GM12878 (cell line): ENCODE results near the gene IFITM1. TPM values are rescaled to one million over a fixed set of nuclear protein-coding genes. Genes with fewer than 3 reads are reported as not detected.

ENCODE experiments used
- ATAC-seq: fragments of 200-7000 bp; cut with Tn5 transposase; 3 replicates; pipeline ENCODE4 v1.9.1; 2020; ENCODE audit warnings: mild to moderate bottlenecking, moderate library complexity
- BruUV-seq: library from RNA; stranded (reverse); fragments of 400-500 nt; replicated peaks from 2 replicates; lab custom pipeline; 2021; lab: Mats Ljungman, UMichigan
- CTCF ChIA-PET: fragments of 300-600 bp; sonication (Branson Sonifier 250); formaldehyde crosslinking; extraction: SDS; loops from one replicate; lab custom pipeline; 2021; ENCODE audit warnings: inconsistent platforms; lab: Yijun Ruan, JAX
- POLR2A ChIA-PET: fragments of 350-600 bp; formaldehyde crosslinking; extraction: SDS; loops from one replicate; lab custom pipeline; 2021; ENCODE audit warnings: inconsistent platforms; lab: Charles Lee
- RAD21 ChIA-PET: fragments of 300-600 bp; sonication (Branson Sonifier 250); formaldehyde crosslinking; loops from one replicate; lab custom pipeline; 2023; ENCODE audit warnings: antibody characterized with exemption; ENCODE audit not compliant: unreplicated experiment; lab: Charles Lee
- SMC1A ChIA-PET: fragments of 300-600 bp; sonication (Branson Sonifier 250); formaldehyde crosslinking; loops from one replicate; lab custom pipeline; 2023; ENCODE audit not compliant: unreplicated experiment, uncharacterized antibody; lab: Charles Lee
- DNase-seq: peaks from one replicate; pipeline ENCODE4 v3.0.0-alpha.2; 2011; ENCODE audit warnings: low read depth, low spot score
- FAIRE-seq: peaks from 3 replicates; lab custom pipeline; 2011; peaks lifted over from hg19 to GRCh38; lab: Jason Lieb, UNC
- H2AFZ ChIP-seq: 2 replicates; pipeline ENCODE4 v1.6.0; 2011; ENCODE audit warnings: low read depth, low read length, control low read depth; ENCODE audit not compliant: control insufficient read depth
- H3K27ac ChIP-seq: 2 replicates; pipeline ENCODE4 v1.5.1; 2011; ENCODE audit warnings: control low read depth; ENCODE audit not compliant: control insufficient read depth, insufficient read depth
- H3K27me3 ChIP-seq, 2 experiments: replicated peaks in 1 of 2; 2 replicates each; pipeline versions ENCODE4 v1.6.0 to v1.6.1; 2011; ENCODE audit warnings: low read length in 1 of 2; ENCODE audit not compliant: control insufficient read depth in 2 of 2, insufficient read depth in 2 of 2
- H3K36me3 ChIP-seq, 2 experiments: 2 replicates each; pipeline ENCODE4 v1.5.1; 2011; ENCODE audit warnings: low read length in 1 of 2; ENCODE audit not compliant: control insufficient read depth in 2 of 2, insufficient read depth in 2 of 2
- H3K4me1 ChIP-seq: 2 replicates; pipeline ENCODE4 v1.6.1; 2011; ENCODE audit warnings: mild to moderate bottlenecking, low read length, moderate library complexity, mixed read lengths; ENCODE audit not compliant: control insufficient read depth, insufficient read depth
- H3K4me2 ChIP-seq: 2 replicates; pipeline ENCODE4 v1.6.0; 2011; ENCODE audit warnings: control low read depth; ENCODE audit not compliant: control insufficient read depth, insufficient read depth
- H3K4me3 ChIP-seq: fragments of 200-600 bp; sonication (generic); 2 replicates; pipeline ENCODE4 v1.5.1; 2016
- H3K79me2 ChIP-seq: 2 replicates; pipeline ENCODE4 v1.6.0; 2011; ENCODE audit warnings: low read length; ENCODE audit not compliant: control insufficient read depth, insufficient read depth
- H3K9ac ChIP-seq: 2 replicates; pipeline ENCODE4 v1.8.0; 2011; ENCODE audit warnings: low read length, control low read depth, mixed read lengths; ENCODE audit not compliant: control insufficient read depth, insufficient read depth
- H3K9me3 ChIP-seq: replicated peaks from 3 replicates; pipeline ENCODE4 v1.5.1; 2011; ENCODE audit warnings: mild to moderate bottlenecking, low read length; ENCODE audit not compliant: control insufficient read depth, insufficient read depth
- H4K20me1 ChIP-seq: 2 replicates; pipeline ENCODE4 v1.6.0; 2011; ENCODE audit not compliant: control insufficient read depth, insufficient read depth
- CBFB ChIP-seq: IDR thresholded peaks from 2 replicates; pipeline ENCODE4 v1.6.1; 2016; ENCODE audit warnings: antibody characterized with exemption, low read depth
- HDAC6 ChIP-seq: fragments of 200-600 bp; sonication (generic); IDR thresholded peaks from one replicate; pipeline ENCODE4 v1.8.0; 2017; ENCODE audit warnings: antibody characterized with exemption; ENCODE audit not compliant: unreplicated experiment
- HDGF ChIP-seq: fragments of 450-650 bp; IDR thresholded peaks from 2 replicates; pipeline ENCODE4 v1.6.1; 2016; ENCODE audit warnings: antibody characterized with exemption
- JUNB ChIP-seq: IDR thresholded peaks from 2 replicates; pipeline ENCODE4 v1.6.1; 2016; ENCODE audit warnings: antibody characterized with exemption, mild to moderate bottlenecking
- MTA2 ChIP-seq: fragments of 450-650 bp; IDR thresholded peaks from 2 replicates; pipeline ENCODE4 v1.6.1; 2016; ENCODE audit warnings: low read depth, mild to moderate bottlenecking, moderate library complexity
- RAD21 ChIP-seq: IDR thresholded peaks from 2 replicates; pipeline ENCODE4 v1.6.1; 2011; ENCODE audit warnings: mild to moderate bottlenecking, low read depth, low read length, moderate library complexity; ENCODE audit not compliant: insufficient read depth
- RFX5 ChIP-seq: IDR thresholded peaks from 2 replicates; pipeline ENCODE4 v1.6.1; 2011; ENCODE audit warnings: low read depth, low read length, improper control_type of control experiment
- SMAD1 ChIP-seq: fragments of 450-650 bp; IDR thresholded peaks from 2 replicates; pipeline ENCODE4 v1.6.1; 2018; ENCODE audit warnings: mild to moderate bottlenecking, low read depth; ENCODE audit not compliant: partially characterized antibody
- STAT1 ChIP-seq: fragments of 450-650 bp; conservative IDR thresholded peaks from 2 replicates; pipeline ENCODE4 v1.6.1; 2014; ENCODE audit warnings: antibody characterized with exemption, mild to moderate bottlenecking
- TAF1 ChIP-seq: IDR thresholded peaks from 2 replicates; pipeline ENCODE4 v1.6.1; 2011; ENCODE audit warnings: mild to moderate bottlenecking, low read depth, low read length, borderline replicate concordance
- TCF7 ChIP-seq: IDR thresholded peaks from 2 replicates; pipeline ENCODE4 v1.6.1; 2014; ENCODE audit warnings: antibody characterized with exemption, borderline replicate concordance
- ZNF384 ChIP-seq: IDR thresholded peaks from 2 replicates; pipeline ENCODE4 v1.6.1; 2012; ENCODE audit warnings: low read depth, mild to moderate bottlenecking, low read length, improper control_type of control experiment, borderline replicate concordance
- WGBS: methylation state at CpG from one replicate; pipeline ENCODE4 v1.1.6; 2016; ENCODE audit warnings: low lambda C conversion rate; ENCODE audit not compliant: insufficient replicate concordance, insufficient coverage; ENCODE audit errors: missing lambda C conversion rate; 5-methylcytosine and 5-hydroxymethylcytosine counted together
- in situ Hi-C: fragments of 300-500 bp; cut with MboI; formaldehyde crosslinking; loops from 9 replicates; pipeline ENCODE4 v1.14.3; 2018; ENCODE audit warnings: mixed read lengths
- intact Hi-C: fragments of 100-400 bp; cut with micrococcal nuclease; formaldehyde crosslinking; loops from one replicate; pipeline ENCODE4 v1.14.2; 2022; ENCODE audit not compliant: unreplicated experiment
- polyA plus RNA-seq, 11 experiments: library from polyadenylated mRNA; depleted of rRNA in 4 of 11; unstranded in 6 of 11; stranded (reverse) in 5 of 11; fragments of >200 nt; fragmentation: Nextera tagmentation in 4 of 11; fragmentation: Illumina TruSeq in 1 of 11; extraction: Ambion mirVana in 4 of 11; extraction: Trizol in 1 of 11; gene quantifications; 1 replicate in 1 of 11; 2 replicates in 10 of 11; pipeline versions ENCODE4 v1.2.1 to v1.2.3, GENCODE V29; 2011 to 2016; ENCODE audit warnings: inconsistent platforms in 2 of 11, missing spikeins in 2 of 11, low read depth in 1 of 11
- total RNA-seq, 4 experiments: library from RNA; depleted of rRNA in 3 of 4; stranded (reverse); fragments of >200 nt in 3 of 4; fragmentation: Illumina TruSeq in 1 of 4; extraction: Trizol in 1 of 4; gene quantifications; 2 replicates each; pipeline versions ENCODE4 v1.2.1 to v1.2.3, GENCODE V29; 2013 to 2021
- TF ChIP-seq, protein P1 (sequence below): fragments of 450-650 bp; IDR thresholded peaks from 2 replicates; pipeline ENCODE4 v1.6.1; 2017; ENCODE audit warnings: mild to moderate bottlenecking
- TF ChIP-seq, protein P2 (sequence below): IDR thresholded peaks from 2 replicates; pipeline ENCODE4 v1.6.1; 2011; ENCODE audit warnings: borderline replicate concordance, low read depth, mild to moderate bottlenecking, moderate library complexity, low read length; ENCODE audit not compliant: insufficient read depth, poor library complexity, severe bottlenecking
- TF ChIP-seq, protein P3 (sequence below): fragments of 450-650 bp; conservative IDR thresholded peaks from 2 replicates; pipeline ENCODE4 v1.6.1; 2017; ENCODE audit warnings: mild to moderate bottlenecking, moderate library complexity
- TF ChIP-seq, protein P4 (sequence below): fragments of 450-650 bp; IDR thresholded peaks from 2 replicates; pipeline ENCODE4 v1.6.1; 2018; ENCODE audit warnings: mild to moderate bottlenecking, low read depth, moderate library complexity; ENCODE audit not compliant: partially characterized antibody

The IFITM1 gene
- total and polyA plus RNA-seq, 10 of the 15 experiments (the other 5 are each of a cell fraction or from before 2014, with no cell fraction given): 396 to 2,788 (median 607) TPM

DNA sequence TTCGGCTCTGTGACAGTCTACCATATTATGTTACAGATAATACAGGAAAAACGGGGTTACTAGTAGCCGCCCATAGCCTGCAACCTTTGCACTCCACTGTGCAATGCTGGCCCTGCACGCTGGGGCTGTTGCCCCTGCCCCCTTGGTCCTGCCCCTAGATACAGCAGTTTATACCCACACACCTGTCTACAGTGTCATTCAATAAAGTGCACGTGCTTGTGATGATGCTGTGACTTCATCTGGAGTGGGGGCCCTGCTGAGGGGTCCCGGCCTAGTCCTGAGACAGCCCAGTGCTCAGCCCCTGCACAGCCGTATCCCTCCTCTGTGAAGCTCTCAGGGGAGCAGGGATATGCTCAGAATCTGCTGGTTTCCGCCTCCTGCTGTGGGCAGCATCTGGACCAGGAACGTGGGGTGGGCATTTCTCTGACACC, 1.2 kb downstream of the IFITM1 start:
- Histone ChIP-seq H3K79me2 (peaks cover 66% of the 10 kb centered on the region), H2AFZ (no peak overlapping the region), H3K27me3 (no peaks in the 10 kb centered on the region; a peak in 1 of 4 replicates), H3K27ac (peak overlapping the region; percentile 98), H4K20me1 (no peaks in the 10 kb centered on the region), H3K9me3 (no peaks in the 10 kb centered on the region), H3K4me2 (peak overlapping the region; percentile 97), H3K4me3 (peak overlapping the region; percentile 87), H3K4me1 (peaks cover 15% of the 10 kb centered on the region), H3K36me3 (peaks cover 2 to 5% of the 10 kb centered on the region in 2 experiments; a peak in 3 of 4 replicates), H3K9ac (peak overlapping the region; percentile 99)
- intact Hi-C loops (loop anchor here (2.0 kb wide), 1 partner anchor 16 kb away; no protein-coding TSS in a partner anchor), in situ Hi-C loops (no loop called here)
- BruUV-seq: no TSS peak
- ChIA-PET SMC1A (interaction anchor here (1.0 to 4.0 kb wide), 4 partner anchors 9 to 39 kb away, joined by 3 to 42 read pairs (median 4); no protein-coding TSS in a partner anchor), POLR2A (interaction anchor here (0.9 to 4.5 kb wide), 6 partner anchors 9 to 58 kb away, joined by 3 to 45 read pairs (median 6); no protein-coding TSS in a partner anchor), CTCF (interaction anchor here (1.0 to 3.7 kb wide), 4 partner anchors 13 to 108 kb away, joined by 3 to 43 read pairs (median 10); partner anchors contain the start of genes BET1L and RIC8A), RAD21 (interaction anchor here (1.1 to 4.5 kb wide), 5 partner anchors 12 to 108 kb away, joined by 3 to 46 read pairs (median 4); partner anchors contain the start of genes BET1L and RIC8A)
- no peak for ATAC-seq
- DNase-seq: no peak
- WGBS: 14% methylated on average over 9 of the region's 9 CpGs
- FAIRE-seq: no peak
- TF ChIP-seq SMAD1: no peak
- TF ChIP-seq TCF7: no peak
- TF ChIP-seq RAD21: no peak
- TF ChIP-seq, protein P1, sequence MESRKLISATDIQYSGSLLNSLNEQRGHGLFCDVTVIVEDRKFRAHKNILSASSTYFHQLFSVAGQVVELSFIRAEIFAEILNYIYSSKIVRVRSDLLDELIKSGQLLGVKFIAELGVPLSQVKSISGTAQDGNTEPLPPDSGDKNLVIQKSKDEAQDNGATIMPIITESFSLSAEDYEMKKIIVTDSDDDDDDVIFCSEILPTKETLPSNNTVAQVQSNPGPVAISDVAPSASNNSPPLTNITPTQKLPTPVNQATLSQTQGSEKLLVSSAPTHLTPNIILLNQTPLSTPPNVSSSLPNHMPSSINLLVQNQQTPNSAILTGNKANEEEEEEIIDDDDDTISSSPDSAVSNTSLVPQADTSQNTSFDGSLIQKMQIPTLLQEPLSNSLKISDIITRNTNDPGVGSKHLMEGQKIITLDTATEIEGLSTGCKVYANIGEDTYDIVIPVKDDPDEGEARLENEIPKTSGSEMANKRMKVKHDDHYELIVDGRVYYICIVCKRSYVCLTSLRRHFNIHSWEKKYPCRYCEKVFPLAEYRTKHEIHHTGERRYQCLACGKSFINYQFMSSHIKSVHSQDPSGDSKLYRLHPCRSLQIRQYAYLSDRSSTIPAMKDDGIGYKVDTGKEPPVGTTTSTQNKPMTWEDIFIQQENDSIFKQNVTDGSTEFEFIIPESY: no peak
- no peak for TF ChIP-seq CBFB
- TF ChIP-seq JUNB: no peak
- TF ChIP-seq RFX5: no peak
- TF ChIP-seq, protein P2, sequence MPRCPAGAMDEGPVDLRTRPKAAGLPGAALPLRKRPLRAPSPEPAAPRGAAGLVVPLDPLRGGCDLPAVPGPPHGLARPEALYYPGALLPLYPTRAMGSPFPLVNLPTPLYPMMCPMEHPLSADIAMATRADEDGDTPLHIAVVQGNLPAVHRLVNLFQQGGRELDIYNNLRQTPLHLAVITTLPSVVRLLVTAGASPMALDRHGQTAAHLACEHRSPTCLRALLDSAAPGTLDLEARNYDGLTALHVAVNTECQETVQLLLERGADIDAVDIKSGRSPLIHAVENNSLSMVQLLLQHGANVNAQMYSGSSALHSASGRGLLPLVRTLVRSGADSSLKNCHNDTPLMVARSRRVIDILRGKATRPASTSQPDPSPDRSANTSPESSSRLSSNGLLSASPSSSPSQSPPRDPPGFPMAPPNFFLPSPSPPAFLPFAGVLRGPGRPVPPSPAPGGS: no peak
- no peak; the same call in 1 of the 2 replicates for TF ChIP-seq MTA2
- no peak for TF ChIP-seq TAF1
- TF ChIP-seq, protein P3, sequence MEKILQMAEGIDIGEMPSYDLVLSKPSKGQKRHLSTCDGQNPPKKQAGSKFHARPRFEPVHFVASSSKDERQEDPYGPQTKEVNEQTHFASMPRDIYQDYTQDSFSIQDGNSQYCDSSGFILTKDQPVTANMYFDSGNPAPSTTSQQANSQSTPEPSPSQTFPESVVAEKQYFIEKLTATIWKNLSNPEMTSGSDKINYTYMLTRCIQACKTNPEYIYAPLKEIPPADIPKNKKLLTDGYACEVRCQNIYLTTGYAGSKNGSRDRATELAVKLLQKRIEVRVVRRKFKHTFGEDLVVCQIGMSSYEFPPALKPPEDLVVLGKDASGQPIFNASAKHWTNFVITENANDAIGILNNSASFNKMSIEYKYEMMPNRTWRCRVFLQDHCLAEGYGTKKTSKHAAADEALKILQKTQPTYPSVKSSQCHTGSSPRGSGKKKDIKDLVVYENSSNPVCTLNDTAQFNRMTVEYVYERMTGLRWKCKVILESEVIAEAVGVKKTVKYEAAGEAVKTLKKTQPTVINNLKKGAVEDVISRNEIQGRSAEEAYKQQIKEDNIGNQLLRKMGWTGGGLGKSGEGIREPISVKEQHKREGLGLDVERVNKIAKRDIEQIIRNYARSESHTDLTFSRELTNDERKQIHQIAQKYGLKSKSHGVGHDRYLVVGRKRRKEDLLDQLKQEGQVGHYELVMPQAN: 0 out of 2 replicates have a peak, but pooled peaks have one; percentile 35
- no peak for TF ChIP-seq STAT1
- no peak for TF ChIP-seq HDGF
- TF ChIP-seq, protein P4, sequence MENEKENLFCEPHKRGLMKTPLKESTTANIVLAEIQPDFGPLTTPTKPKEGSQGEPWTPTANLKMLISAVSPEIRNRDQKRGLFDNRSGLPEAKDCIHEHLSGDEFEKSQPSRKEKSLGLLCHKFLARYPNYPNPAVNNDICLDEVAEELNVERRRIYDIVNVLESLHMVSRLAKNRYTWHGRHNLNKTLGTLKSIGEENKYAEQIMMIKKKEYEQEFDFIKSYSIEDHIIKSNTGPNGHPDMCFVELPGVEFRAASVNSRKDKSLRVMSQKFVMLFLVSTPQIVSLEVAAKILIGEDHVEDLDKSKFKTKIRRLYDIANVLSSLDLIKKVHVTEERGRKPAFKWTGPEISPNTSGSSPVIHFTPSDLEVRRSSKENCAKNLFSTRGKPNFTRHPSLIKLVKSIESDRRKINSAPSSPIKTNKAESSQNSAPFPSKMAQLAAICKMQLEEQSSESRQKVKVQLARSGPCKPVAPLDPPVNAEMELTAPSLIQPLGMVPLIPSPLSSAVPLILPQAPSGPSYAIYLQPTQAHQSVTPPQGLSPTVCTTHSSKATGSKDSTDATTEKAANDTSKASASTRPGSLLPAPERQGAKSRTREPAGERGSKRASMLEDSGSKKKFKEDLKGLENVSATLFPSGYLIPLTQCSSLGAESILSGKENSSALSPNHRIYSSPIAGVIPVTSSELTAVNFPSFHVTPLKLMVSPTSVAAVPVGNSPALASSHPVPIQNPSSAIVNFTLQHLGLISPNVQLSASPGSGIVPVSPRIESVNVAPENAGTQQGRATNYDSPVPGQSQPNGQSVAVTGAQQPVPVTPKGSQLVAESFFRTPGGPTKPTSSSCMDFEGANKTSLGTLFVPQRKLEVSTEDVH: no peak
- TF ChIP-seq HDAC6: peak; percentile 53
- TF ChIP-seq ZNF384: no peak
